K562 (cell line): Measurements from ENCODE around the gene HNRNPDL. TPM values are rescaled to one million over a fixed set of nuclear protein-coding genes. Genes with fewer than 3 reads are reported as not detected.

Source experiments
- ATAC-seq: fragments of 200-7000 bp; cut with Tn5 transposase; 3 replicates; pipeline ENCODE4 v1.9.1; 2020; ENCODE audit warnings: moderate library complexity
- BruUV-seq: library from RNA; stranded (reverse); fragments of 400-500 nt; replicated peaks from 2 replicates; lab custom pipeline; 2021; lab: Mats Ljungman, UMichigan
- CTCF ChIA-PET: fragments of 300-600 bp; formaldehyde crosslinking; extraction: SDS; loops from one replicate; lab custom pipeline; 2021; ENCODE audit warnings: low intra/inter-chr PET ratio; lab: Yijun Ruan, JAX
- POLR2A ChIA-PET: fragments of 300-600, 350-650 bp; sonication (Branson Sonifier 250); formaldehyde crosslinking; extraction: SDS; loops from one replicate; lab custom pipeline; 2021; ENCODE audit warnings: antibody characterized with exemption, inconsistent platforms; lab: Yijun Ruan, JAX
- DNase-seq, 4 experiments: peaks; one replicate each; pipeline versions ENCODE4 v3.0.0 to v3.0.0-alpha.2; 2011 to 2018; ENCODE audit warnings: low spot score in 3 of 4, mixed read lengths in 3 of 4; ENCODE audit errors: extremely low read depth in 1 of 4
- FAIRE-seq: peaks from 2 replicates; lab custom pipeline; 2011; peaks lifted over from hg19 to GRCh38; lab: Jason Lieb, UNC
- H2AFZ ChIP-seq: 2 replicates; pipeline ENCODE4 v1.6.0; 2011; ENCODE audit warnings: low read depth, low read length, control low read depth, inconsistent platforms
- H3K27ac ChIP-seq: fragments of 200-600 bp; 3 replicates; pipeline ENCODE4 v1.8.0; 2011; ENCODE audit warnings: low read depth, mild to moderate bottlenecking, control low read depth, inconsistent platforms, low read length, moderate library complexity, mixed read lengths; ENCODE audit errors: extremely low read depth
- H3K27me3 ChIP-seq, 2 experiments: fragments of 300-600 bp in 1 of 2; 2 replicates in 1 of 2; 3 replicates in 1 of 2; pipeline versions ENCODE4 v1.6.0 to v1.8.0; 2011; ENCODE audit warnings: inconsistent platforms in 2 of 2, low read length in 2 of 2, mild to moderate bottlenecking in 1 of 2, mixed read lengths in 1 of 2, moderate library complexity in 1 of 2; ENCODE audit not compliant: control insufficient read depth in 2 of 2, insufficient read depth in 2 of 2
- H3K36me3 ChIP-seq: fragments of 300-600 bp; 3 replicates; pipeline ENCODE4 v1.8.0; 2011; ENCODE audit warnings: mild to moderate bottlenecking, low read length, inconsistent platforms; ENCODE audit not compliant: control insufficient read depth, insufficient read depth
- H3K4me1 ChIP-seq, 2 experiments: fragments of 200-600 bp in 1 of 2; replicated peaks in 1 of 2; 2 replicates in 1 of 2; 3 replicates in 1 of 2; pipeline versions ENCODE4 v1.5.1 to v1.8.0; 2011; ENCODE audit warnings: inconsistent platforms in 2 of 2, low read length in 2 of 2, mild to moderate bottlenecking in 1 of 2, mixed read lengths in 1 of 2, moderate library complexity in 1 of 2; ENCODE audit not compliant: control insufficient read depth in 2 of 2, insufficient read depth in 2 of 2
- H3K4me2 ChIP-seq: 2 replicates; pipeline ENCODE4 v1.6.1; 2011; ENCODE audit warnings: low read length, control low read depth, inconsistent platforms, mixed read lengths; ENCODE audit not compliant: insufficient read depth
- H3K4me3 ChIP-seq: fragments of 200-600 bp; sonication (generic), shearing (Covaris generic); 2 replicates; pipeline ENCODE4 v1.5.1; 2016; ENCODE audit warnings: control low read depth, inconsistent platforms
- H3K79me2 ChIP-seq: fragments of 200-600 bp; 3 replicates; pipeline ENCODE4 v1.8.0; 2011; ENCODE audit warnings: low read length, inconsistent platforms; ENCODE audit not compliant: control insufficient read depth, insufficient read depth
- H3K9ac ChIP-seq, 2 experiments: 2 replicates each; pipeline versions ENCODE4 v1.6.0 to v1.6.1; 2011; ENCODE audit warnings: low read depth in 2 of 2, low read length in 2 of 2, control low read depth in 1 of 2, inconsistent platforms in 1 of 2, mild to moderate bottlenecking in 1 of 2, mixed read lengths in 1 of 2; ENCODE audit not compliant: insufficient read depth in 1 of 2
- H3K9me1 ChIP-seq: one replicate; pipeline ENCODE4 v1.6.0; 2011; ENCODE audit warnings: inconsistent platforms, mild to moderate bottlenecking, low read length, moderate library complexity; ENCODE audit not compliant: control insufficient read depth, insufficient read depth
- H3K9me3 ChIP-seq: replicated peaks from 2 replicates; pipeline ENCODE4 v1.5.1; 2011; ENCODE audit warnings: low read depth, low read length, inconsistent platforms; ENCODE audit not compliant: control insufficient read depth, insufficient read depth
- H4K20me1 ChIP-seq: replicated peaks from 2 replicates; pipeline ENCODE4 v1.6.1; 2011; ENCODE audit warnings: low read length, inconsistent platforms, mixed read lengths; ENCODE audit not compliant: control insufficient read depth, insufficient read depth
- FOXJ2 ChIP-seq: fragments of 200-800 bp; sonication (Bioruptor generic); IDR thresholded peaks from 2 replicates; pipeline ENCODE4 v1.6.1; 2016; ENCODE audit warnings: missing genetic modification characterization, missing compliant biosample characterization
- NFIC ChIP-seq: fragments of 450-650 bp; IDR thresholded peaks from 2 replicates; pipeline ENCODE4 v1.6.1; 2017; ENCODE audit warnings: mild to moderate bottlenecking, inconsistent platforms
- POLR2H ChIP-seq: IDR thresholded peaks from 2 replicates; pipeline ENCODE4 v1.6.1; 2016; ENCODE audit warnings: missing genetic modification characterization, low read depth, mild to moderate bottlenecking, control low read depth, missing compliant biosample characterization, moderate library complexity
- RBBP5 ChIP-seq: fragments of 200-600 bp; sonication (generic); IDR thresholded peaks from 2 replicates; pipeline ENCODE4 v1.6.1; 2012; ENCODE audit warnings: borderline replicate concordance, mild to moderate bottlenecking, low read length, control low read depth, inconsistent platforms; ENCODE audit not compliant: insufficient read depth, poor library complexity, severe bottlenecking
- SMAD4 ChIP-seq: fragments of 250-450 bp; sonication (Bioruptor Pico); conservative IDR thresholded peaks from 2 replicates; pipeline ENCODE4 v1.8.0; 2021; ENCODE audit warnings: inconsistent platforms, mild to moderate bottlenecking, moderate library complexity
- TAF7 ChIP-seq: fragments of 450-650 bp; IDR thresholded peaks from 2 replicates; pipeline ENCODE4 v1.6.1; 2016; ENCODE audit warnings: missing genetic modification characterization, missing compliant biosample characterization
- TRIM28 ChIP-seq: fragments of 450-650 bp; IDR thresholded peaks from 2 replicates; pipeline ENCODE4 v1.6.1; 2017
- ZNF133 ChIP-seq: fragments of 250-450 bp; sonication (Bioruptor Pico); IDR thresholded peaks from 2 replicates; pipeline ENCODE4 v1.4.0; 2020; ENCODE audit warnings: mild to moderate bottlenecking
- ZNF23 ChIP-seq: fragments of 250-450 bp; sonication (Bioruptor Pico); IDR thresholded peaks from 2 replicates; pipeline ENCODE4 v1.4.0; 2020; ENCODE audit warnings: mild to moderate bottlenecking
- WGBS: fragments of 100-300 bp; shearing (Covaris generic); methylation state at CpG from one replicate; pipeline ENCODE4 v1.1.6; 2016; ENCODE audit warnings: low coverage, mixed read lengths; ENCODE audit not compliant: insufficient coverage; ENCODE audit errors: missing lambda C conversion rate; 5-methylcytosine and 5-hydroxymethylcytosine counted together
- in situ Hi-C: fragments of 300-500 bp; cut with MboI; formaldehyde crosslinking; loops from 4 replicates; pipeline ENCODE4 v1.15.0; 2018; ENCODE audit warnings: inconsistent platforms, mixed read lengths
- intact Hi-C: fragments of 100-400 bp; cut with micrococcal nuclease; formaldehyde crosslinking; loops from 2 replicates; pipeline ENCODE4 v1.14.2; 2022
- polyA plus RNA-seq, 8 experiments: library from polyadenylated mRNA; depleted of rRNA in 4 of 8; stranded (reverse) in 5 of 8; unstranded in 3 of 8; fragments of >200 nt; fragmentation: Nextera tagmentation in 2 of 8; fragmentation: Illumina TruSeq in 1 of 8; extraction: Ambion mirVana in 2 of 8; extraction: Trizol in 1 of 8; gene quantifications; 2 replicates each; pipeline versions ENCODE4 v1.2.1 to v1.2.3, GENCODE V29; 2011 to 2014; ENCODE audit warnings: inconsistent platforms in 1 of 8, missing spikeins in 1 of 8
- total RNA-seq, 7 experiments: library from RNA; depleted of rRNA in 6 of 7; stranded (reverse); fragments of >200 nt in 6 of 7; fragmentation: Illumina TruSeq in 2 of 7; extraction: Trizol in 2 of 7; gene quantifications; 2 replicates each; pipeline versions ENCODE4 v1.2.1 to v1.2.3, GENCODE V29; 2011 to 2021; ENCODE audit warnings: low replicate concordance in 1 of 7
- TF ChIP-seq, protein P1 (sequence below): fragments of 450-650 bp; IDR thresholded peaks from 2 replicates; pipeline ENCODE4 v1.6.1; 2016; ENCODE audit warnings: borderline replicate concordance
- TF ChIP-seq, protein P2 (sequence below): fragments of 250-450 bp; sonication (Bioruptor Pico); IDR thresholded peaks from 2 replicates; pipeline ENCODE4 v1.8.0; 2021; ENCODE audit warnings: mild to moderate bottlenecking, moderate library complexity

Gene HNRNPDL
- total and polyA plus RNA-seq, 9 of the 15 experiments (the other 6 are each of a cell fraction or from before 2014, with no cell fraction given) = 243 to 652 (median 351) TPM

DNA sequence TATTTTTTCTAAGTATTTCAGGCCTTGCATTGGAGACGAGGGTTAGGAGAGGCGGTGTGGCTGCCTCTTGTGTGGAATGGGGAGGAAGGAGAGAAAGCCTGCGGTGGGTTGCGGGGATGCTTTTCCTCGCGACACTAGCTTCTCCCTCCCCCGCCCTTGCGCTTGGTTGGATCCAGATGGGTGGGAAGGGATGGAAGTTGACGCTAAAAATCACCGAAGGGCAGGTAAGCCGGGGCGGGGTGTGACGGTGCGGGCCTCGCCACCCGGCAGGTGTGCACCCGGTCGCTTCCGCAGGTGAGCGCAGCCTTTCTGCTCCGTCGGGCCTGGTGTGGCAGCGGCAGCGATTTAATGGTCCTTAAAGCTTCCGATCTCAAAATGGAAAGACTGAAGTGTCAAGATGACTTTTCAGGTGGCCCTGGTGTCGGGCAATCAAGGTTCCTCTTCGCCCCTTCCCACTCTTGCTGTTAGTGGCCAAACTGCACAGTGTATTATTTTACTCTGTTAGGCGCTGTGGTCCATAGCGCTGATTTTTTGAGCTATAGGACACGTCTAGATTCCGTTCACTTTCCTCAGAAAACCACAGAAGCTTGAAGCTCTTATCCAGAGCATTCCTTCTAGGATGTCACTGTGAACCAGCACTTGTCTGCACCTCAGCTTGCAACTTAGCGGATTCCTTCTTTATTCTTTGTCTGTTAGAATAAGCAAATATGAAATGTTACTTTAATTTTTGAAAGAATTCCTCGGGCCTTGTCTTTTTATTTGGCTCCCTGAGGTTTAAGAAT, 893 bp upstream of the HNRNPDL start (continued):
- TF ChIP-seq SMAD4 (CRISPR knock-in tag) (no peak), ZNF133 (CRISPR knock-in tag) (no peak), ZNF23 (no peak), TRIM28 (no peak), RBBP5 (peak; percentile 31), POLR2H (tag) (no peak)
- TF ChIP-seq, protein P1, sequence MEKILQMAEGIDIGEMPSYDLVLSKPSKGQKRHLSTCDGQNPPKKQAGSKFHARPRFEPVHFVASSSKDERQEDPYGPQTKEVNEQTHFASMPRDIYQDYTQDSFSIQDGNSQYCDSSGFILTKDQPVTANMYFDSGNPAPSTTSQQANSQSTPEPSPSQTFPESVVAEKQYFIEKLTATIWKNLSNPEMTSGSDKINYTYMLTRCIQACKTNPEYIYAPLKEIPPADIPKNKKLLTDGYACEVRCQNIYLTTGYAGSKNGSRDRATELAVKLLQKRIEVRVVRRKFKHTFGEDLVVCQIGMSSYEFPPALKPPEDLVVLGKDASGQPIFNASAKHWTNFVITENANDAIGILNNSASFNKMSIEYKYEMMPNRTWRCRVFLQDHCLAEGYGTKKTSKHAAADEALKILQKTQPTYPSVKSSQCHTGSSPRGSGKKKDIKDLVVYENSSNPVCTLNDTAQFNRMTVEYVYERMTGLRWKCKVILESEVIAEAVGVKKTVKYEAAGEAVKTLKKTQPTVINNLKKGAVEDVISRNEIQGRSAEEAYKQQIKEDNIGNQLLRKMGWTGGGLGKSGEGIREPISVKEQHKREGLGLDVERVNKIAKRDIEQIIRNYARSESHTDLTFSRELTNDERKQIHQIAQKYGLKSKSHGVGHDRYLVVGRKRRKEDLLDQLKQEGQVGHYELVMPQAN = no peak

DNA sequence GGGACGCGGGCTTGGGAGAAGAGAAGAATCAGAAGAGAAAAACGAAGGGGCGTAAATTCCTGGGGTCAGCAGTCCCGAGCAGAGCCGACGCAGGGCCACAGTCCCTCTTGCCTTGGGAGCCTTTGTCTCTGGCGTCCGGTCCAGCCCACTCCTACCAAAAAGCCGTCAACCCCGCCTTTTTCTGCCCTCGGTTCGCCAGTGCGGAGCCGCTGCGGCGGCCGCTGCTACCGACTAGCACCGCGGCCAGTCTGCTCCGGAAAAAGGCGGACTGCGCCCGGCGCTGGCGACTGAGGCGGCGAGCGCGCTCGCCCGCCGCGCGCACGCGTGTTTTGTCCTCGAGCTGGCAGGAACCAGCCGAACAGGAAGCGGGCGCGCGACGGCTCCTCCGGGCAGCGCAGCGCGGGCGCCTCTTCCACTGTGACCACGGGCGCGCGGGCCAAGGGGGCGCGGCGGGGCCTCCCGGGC, 502 bp downstream of the HNRNPDL start:
- peaks cover 27% of the 10 kb centered on the region for H4K20me1 ChIP-seq
- CTCF ChIA-PET = interaction anchor here (0.6 to 1.4 kb wide), 2 partner anchors 55 to 144 kb away, joined by 3 to 7 read pairs; partner anchors contain the start of gene HNRNPD
- peak overlapping the region; percentile 77 for H2AFZ ChIP-seq
- peaks cover 19 to 26% of the 10 kb centered on the region in 2 experiments; a peak in 4 of 5 replicates for H3K4me1 ChIP-seq
- no peaks in the 10 kb centered on the region for H3K9me1 ChIP-seq
- peak overlapping the region; percentile 80 for H3K4me3 ChIP-seq
- under 1% methylated on average over 49 of the region's 58 CpGs for WGBS
- no TSS peak for BruUV-seq
- POLR2A ChIA-PET = interaction anchor here (0.6 to 3.1 kb wide), 24 partner anchors 9 to 755 kb away, joined by 3 to 29 read pairs (median 6); partner anchors contain the start of gene HNRNPD
- in situ Hi-C loops (loop anchor here (5.0 kb wide), 1 partner anchor 52 kb away; no protein-coding TSS in a partner anchor), intact Hi-C loops (loop anchor here (1.0 kb wide), 1 partner anchor 55 kb away; no protein-coding TSS in a partner anchor)
- H3K4me2 ChIP-seq = peak overlapping the region; percentile 92
- no peaks in the 10 kb centered on the region for H3K27me3 ChIP-seq
- DNase-seq (peak in 1 of 4 experiments; percentile 61), ATAC-seq (peak; percentile 0), FAIRE-seq (no peak)
- H3K79me2 ChIP-seq = peaks cover 92% of the 10 kb centered on the region
- H3K36me3 ChIP-seq = peaks cover 54% of the 10 kb centered on the region
- H3K9me3 ChIP-seq = no peaks in the 10 kb centered on the region
- peak overlapping the region; percentile 100 for H3K9ac ChIP-seq
- peak overlapping the region; percentile 99 for H3K27ac ChIP-seq
- TF ChIP-seq, protein P2, sequence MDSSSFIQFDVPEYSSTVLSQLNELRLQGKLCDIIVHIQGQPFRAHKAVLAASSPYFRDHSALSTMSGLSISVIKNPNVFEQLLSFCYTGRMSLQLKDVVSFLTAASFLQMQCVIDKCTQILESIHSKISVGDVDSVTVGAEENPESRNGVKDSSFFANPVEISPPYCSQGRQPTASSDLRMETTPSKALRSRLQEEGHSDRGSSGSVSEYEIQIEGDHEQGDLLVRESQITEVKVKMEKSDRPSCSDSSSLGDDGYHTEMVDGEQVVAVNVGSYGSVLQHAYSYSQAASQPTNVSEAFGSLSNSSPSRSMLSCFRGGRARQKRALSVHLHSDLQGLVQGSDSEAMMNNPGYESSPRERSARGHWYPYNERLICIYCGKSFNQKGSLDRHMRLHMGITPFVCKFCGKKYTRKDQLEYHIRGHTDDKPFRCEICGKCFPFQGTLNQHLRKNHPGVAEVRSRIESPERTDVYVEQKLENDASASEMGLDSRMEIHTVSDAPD (CRISPR knock-in tag) = no peak
- TF ChIP-seq TAF7 (tag) (peak; percentile 80), FOXJ2 (tag) (no peak), NFIC (no peak)
